ENCODE results near the gene TRIM46.

- no peak for TF ChIP-seq MZF1 (CRISPR knock-in tag; IDR thresholded peaks at IDR 0.05; ENCODE audit: borderline replicate concordance)
- TF ChIP-seq POLR2AphosphoS5 (IDR thresholded peaks at IDR 0.05; ENCODE audit: low read depth, low read length) = no peak
- TF ChIP-seq FOXM1 (CRISPR knock-in tag; IDR thresholded peaks at IDR 0.05) = no peak
- no peak for TF ChIP-seq SIN3A (IDR thresholded peaks at IDR 0.05; ENCODE audit: borderline replicate concordance, low read depth, low read length)
These were observed 39.8 kb upstream of the TRIM46 start for GRCh38 chr1:155133799-155134281.
